ENCODE data around the gene PRLR.
"Not testable (repeated sequence)": the region's sequence is repeated elsewhere in the genome, so short reads cannot be mapped to it uniquely, and the experiment has no call there.

Gene PRLR

GRCh38 chr5:35066260-35066795 is 164.0 kb downstream of the PRLR start:
- DNase-seq = no peak

GRCh38 chr5:35063414-35063813 is 166.9 kb downstream of the PRLR start:
- no peak for DNase-seq

DNA sequence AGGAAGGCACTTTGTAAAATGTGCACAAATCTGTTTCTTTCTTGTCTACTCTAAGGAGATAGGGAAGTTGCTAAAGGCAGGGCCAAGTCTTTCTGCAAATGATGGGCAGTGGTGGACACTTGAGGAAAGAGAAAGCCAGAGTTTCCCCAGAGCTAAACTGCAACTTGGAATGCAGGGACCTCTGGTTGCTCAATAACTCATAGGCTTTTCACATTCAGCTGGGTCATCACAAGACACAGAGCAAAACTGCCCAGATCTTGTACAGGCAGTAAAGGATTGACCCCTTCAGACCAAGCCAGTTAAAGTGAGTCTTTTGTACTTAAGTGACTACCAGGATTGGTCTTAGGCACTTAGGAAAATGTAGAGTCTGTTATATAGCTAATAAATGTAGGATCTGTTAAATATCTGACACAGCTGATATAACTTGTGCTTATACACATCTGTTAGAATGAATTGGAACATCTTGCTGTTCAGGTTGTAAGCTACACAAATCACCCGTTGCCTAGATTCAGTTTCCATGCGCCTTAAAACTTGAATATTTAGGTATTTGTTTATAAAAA is 169.0 kb downstream of the PRLR start:
- DNase-seq = no peak

GRCh38 chr5:35060236-35060635 is 170.1 kb downstream of the PRLR start:
- DNase-seq = no peak

GRCh38 chr5:35059251-35059650 is 171.0 kb downstream of the PRLR start:
- no peak for DNase-seq

- DNase-seq = no peak
These were observed 171.9 kb downstream of the PRLR start for GRCh38 chr5:35058374-35058788.

- DNase-seq = no peak
These were observed 173.6 kb downstream of the PRLR start for GRCh38 chr5:35056686-35057085.

DNA sequence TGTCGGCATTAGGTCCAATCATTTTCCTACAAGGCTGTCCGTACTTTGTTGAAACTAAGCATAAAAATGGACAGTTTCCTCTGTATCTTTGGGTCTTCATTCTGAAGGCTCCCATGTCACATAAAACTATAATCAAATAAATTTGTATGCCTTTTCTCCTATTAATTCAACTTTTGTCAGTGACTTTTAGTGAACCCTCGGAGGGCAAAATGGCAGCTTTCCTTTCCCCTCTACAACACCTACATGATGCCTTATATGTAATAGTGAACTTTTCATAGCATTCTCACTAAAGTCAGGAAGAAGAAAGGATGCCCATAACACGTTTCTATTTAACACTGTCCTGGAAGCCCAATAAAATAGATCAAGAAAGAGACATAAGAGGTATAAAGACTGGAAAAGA is 177.4 kb downstream of the PRLR start:
- DNase-seq = no peak

GRCh38 chr5:35050541-35051126 is 179.7 kb downstream of the PRLR start:
- no peak for DNase-seq

- no peak for DNase-seq
These were observed 181.4 kb downstream of the PRLR start for GRCh38 chr5:35048910-35049309.

DNA sequence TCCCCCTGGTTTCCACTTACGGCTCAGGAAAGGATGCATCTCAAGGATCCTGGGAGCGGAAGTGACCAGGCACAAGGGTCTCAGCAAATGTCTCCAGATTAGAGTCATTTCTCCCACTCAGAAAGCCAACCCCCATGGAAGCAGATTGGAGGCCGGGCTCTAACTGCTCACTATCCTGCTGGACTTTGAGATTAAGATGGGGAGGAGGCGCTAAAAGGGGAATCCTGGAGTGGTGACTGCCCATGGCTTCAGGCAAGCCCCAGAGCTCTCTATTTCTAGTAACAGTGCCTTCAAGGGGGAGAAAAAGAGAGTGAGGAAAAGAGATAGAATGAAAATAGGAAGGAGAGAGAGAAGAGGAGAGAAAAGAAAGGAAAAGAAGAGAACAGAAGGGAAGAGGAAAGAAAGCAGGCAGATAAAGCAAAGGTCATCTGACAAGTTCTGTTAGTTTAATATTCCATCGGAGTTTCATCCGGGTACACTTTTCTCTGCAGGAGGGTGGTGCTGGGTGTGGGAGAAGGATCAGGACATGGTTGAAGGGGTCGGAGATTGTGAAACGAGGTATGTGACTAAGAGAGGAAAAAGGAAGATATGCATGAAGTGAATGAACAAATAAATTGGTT is 182.4 kb downstream of the PRLR start, which contains the start of gene AGXT2:
Gene AGXT2, minus strand, starts transcription at position 165 of the 620 bp plus-strand sequence. Its CDS starts 57 bp downstream, at position 108.
- no peak for DNase-seq

GRCh38 chr5:35046774-35047173 is 183.5 kb downstream of the PRLR start:
- DNase-seq = no peak

- no peak for DNase-seq
These were observed 185.0 kb downstream of the PRLR start for GRCh38 chr5:35045280-35045679.

DNA sequence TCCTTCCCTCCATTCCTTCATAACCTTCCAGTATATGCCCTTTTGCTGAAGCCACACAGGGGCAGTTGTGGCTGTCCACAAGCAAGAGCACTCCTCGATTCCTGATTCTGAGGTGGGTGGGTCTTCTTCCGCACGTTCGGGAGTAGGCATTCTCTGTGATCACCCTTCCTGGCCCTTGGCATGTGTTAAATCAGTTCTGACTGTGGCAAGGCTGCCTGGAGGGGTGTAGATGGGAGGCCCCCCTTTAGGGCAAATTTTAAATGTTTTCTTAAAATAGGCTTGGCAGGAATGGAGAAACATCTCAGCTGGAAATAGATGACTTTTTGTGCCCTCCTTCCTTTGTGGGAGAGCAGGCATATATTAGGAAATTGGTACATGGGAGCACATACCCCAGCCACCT is 185.6 kb downstream of the PRLR start:
- no peak for DNase-seq

- DNase-seq = no peak
These were observed 187.5 kb downstream of the PRLR start for GRCh38 chr5:35042781-35043180.

- no peak for DNase-seq
These were observed 189.0 kb downstream of the PRLR start for GRCh38 chr5:35041261-35041660.

DNA sequence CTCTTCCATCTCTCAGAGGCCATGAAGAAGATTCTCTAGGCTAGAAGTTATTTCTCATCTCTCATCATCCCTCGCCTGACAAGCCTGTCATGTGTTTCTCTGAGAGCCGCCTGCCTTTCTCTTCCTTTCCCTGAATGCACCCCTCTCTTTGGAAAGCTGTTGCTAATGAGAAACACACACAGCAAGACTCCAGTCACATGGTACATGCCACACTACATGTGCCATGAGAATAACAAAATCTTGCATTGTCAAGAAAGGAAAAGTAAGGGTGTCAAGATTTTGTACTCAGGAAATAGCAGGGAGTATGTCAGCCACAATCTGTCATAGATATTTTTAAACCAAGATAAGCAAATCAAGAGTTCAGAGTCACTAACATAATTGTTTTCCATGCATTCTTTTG is 191.4 kb downstream of the PRLR start:
- DNase-seq = no peak

GRCh38 chr5:35036536-35036935 is 193.8 kb downstream of the PRLR start:
- no peak for DNase-seq

- not testable (repeated sequence) for DNase-seq
These were observed 194.4 kb downstream of the PRLR start for GRCh38 chr5:35035929-35036328.

GRCh38 chr5:35035271-35035670 is 195.0 kb downstream of the PRLR start:
- DNase-seq = no peak

- DNase-seq = no peak
These were observed 197.9 kb downstream of the PRLR start for GRCh38 chr5:35032356-35032755.

DNA sequence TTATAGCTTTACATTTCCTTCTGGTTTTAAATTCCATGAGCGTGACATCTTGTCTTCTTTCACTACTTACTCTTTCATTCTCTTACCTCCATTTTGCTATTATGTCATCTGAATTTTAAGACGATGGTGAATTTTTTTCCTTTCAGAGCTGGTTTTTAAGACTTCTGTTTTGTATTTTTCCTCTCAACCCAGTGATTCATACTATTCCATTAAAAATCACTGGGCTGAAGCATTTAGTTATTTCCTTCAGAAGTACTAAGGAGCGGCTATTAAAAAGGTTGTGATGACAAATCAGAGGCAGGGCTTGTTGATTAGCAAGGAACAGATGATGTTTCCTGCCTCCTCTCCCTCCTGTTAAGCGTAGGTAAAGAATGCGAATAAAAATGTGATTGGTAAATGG is 199.0 kb downstream of the PRLR start:
- no peak for DNase-seq

- DNase-seq = no peak
These were observed 199.7 kb downstream of the PRLR start for GRCh38 chr5:35030426-35031100.

GRCh38 chr5:35029333-35029732 is 201.0 kb downstream of the PRLR start:
- no peak for DNase-seq

All from SHP77 (cell line).